ENCODE data around the gene GPR146.

Gene GPR146

GRCh38 chr7:1055491-1055955, 11.2 kb downstream of the GPR146 start:
- TF ChIP-seq GATA3 (IDR thresholded peaks at IDR 0.05; ENCODE audit: low read depth, low read length) = no peak
- no peak for TF ChIP-seq GATA2 (IDR thresholded peaks at IDR 0.05; ENCODE audit: low read depth, low read length)

- TF ChIP-seq GATA2 (IDR thresholded peaks at IDR 0.05; ENCODE audit: low read depth, low read length) = no peak
- TF ChIP-seq GATA3 (IDR thresholded peaks at IDR 0.05; ENCODE audit: low read depth, low read length) = no peak
Observed at GRCh38 chr7:1055956-1056784, 11.8 kb downstream of the GPR146 start.

- TF ChIP-seq GATA2 (IDR thresholded peaks at IDR 0.05; ENCODE audit: low read depth, low read length) = no peak
- no peak for TF ChIP-seq GATA3 (IDR thresholded peaks at IDR 0.05; ENCODE audit: low read depth, low read length)
Observed at GRCh38 chr7:1056785-1057410, 12.6 kb downstream of the GPR146 start.

GRCh38 chr7:1057416-1058291, 13.3 kb downstream of the GPR146 start:
- TF ChIP-seq GATA2 (IDR thresholded peaks at IDR 0.05; ENCODE audit: low read depth, low read length) = no peak
- no peak for TF ChIP-seq GATA3 (IDR thresholded peaks at IDR 0.05; ENCODE audit: low read depth, low read length)

GRCh38 chr7:1058311-1058710, 14.0 kb downstream of the GPR146 start:
- no peak for TF ChIP-seq GATA3 (IDR thresholded peaks at IDR 0.05; ENCODE audit: low read depth, low read length)
- no peak for TF ChIP-seq GATA2 (IDR thresholded peaks at IDR 0.05; ENCODE audit: low read depth, low read length)

- TF ChIP-seq GATA2 (IDR thresholded peaks at IDR 0.05; ENCODE audit: low read depth, low read length) (no peak), GATA3 (IDR thresholded peaks at IDR 0.05; ENCODE audit: low read depth, low read length) (no peak)
Observed at GRCh38 chr7:1058821-1059199, 14.5 kb downstream of the GPR146 start.

- no peak for TF ChIP-seq GATA2 (IDR thresholded peaks at IDR 0.05; ENCODE audit: low read depth, low read length)
- no peak for TF ChIP-seq GATA3 (IDR thresholded peaks at IDR 0.05; ENCODE audit: low read depth, low read length)
Observed at GRCh38 chr7:1059200-1060091, 15.1 kb downstream of the GPR146 start.

- no peak for TF ChIP-seq GATA2 (IDR thresholded peaks at IDR 0.05; ENCODE audit: low read depth, low read length)
- no peak for TF ChIP-seq GATA3 (IDR thresholded peaks at IDR 0.05; ENCODE audit: low read depth, low read length)
Observed at GRCh38 chr7:1060315-1061072, 16.1 kb downstream of the GPR146 start.

GRCh38 chr7:1061180-1061579, 16.8 kb downstream of the GPR146 start:
- no peak for TF ChIP-seq GATA2 (IDR thresholded peaks at IDR 0.05; ENCODE audit: low read depth, low read length)
- no peak for TF ChIP-seq GATA3 (IDR thresholded peaks at IDR 0.05; ENCODE audit: low read depth, low read length)

GRCh38 chr7:1062296-1063294, 18.2 kb downstream of the GPR146 start:
- TF ChIP-seq GATA3 (IDR thresholded peaks at IDR 0.05; ENCODE audit: low read depth, low read length) (no peak), GATA2 (IDR thresholded peaks at IDR 0.05; ENCODE audit: low read depth, low read length) (no peak)

GRCh38 chr7:1063361-1063760, 19.0 kb downstream of the GPR146 start:
- TF ChIP-seq GATA2 (IDR thresholded peaks at IDR 0.05; ENCODE audit: low read depth, low read length) (no peak), GATA3 (IDR thresholded peaks at IDR 0.05; ENCODE audit: low read depth, low read length) (no peak)

All from SH-SY5Y (cell line).